Lung (tissue), 12 donors: ENCODE results near the gene FOXP2. TPM values are rescaled to one million over a fixed set of nuclear protein-coding genes. Genes with fewer than 3 reads are reported as not detected.

ENCODE experiments used
- ATAC-seq: fragments of 200-7000 bp; cut with Tn5 transposase; one replicate; pipeline ENCODE4 v1.9.1; 2020; ENCODE audit warnings: moderate number of reproducible peaks; ENCODE audit not compliant: insufficient read depth, low FRiP score
- DNase-seq, 3 donors: peaks; one replicate each; pipeline ENCODE4 v3.0.0-alpha.2; 2013 to 2017
- H3K27ac ChIP-seq, 2 donors: one replicate each; pipeline ENCODE4 v1.5.1; 2013; ENCODE audit warnings: mild to moderate bottlenecking in 2 of 2, moderate library complexity in 2 of 2, control low read depth in 1 of 2, inconsistent platforms in 1 of 2, low read depth in 1 of 2, low read length in 1 of 2
- H3K27me3 ChIP-seq, 3 donors: one replicate each; pipeline ENCODE4 v1.5.1; 2013; ENCODE audit warnings: low read length in 2 of 3; ENCODE audit not compliant: control insufficient read depth in 3 of 3, insufficient read depth in 3 of 3
- H3K36me3 ChIP-seq, 4 donors: one replicate each; pipeline ENCODE4 v1.5.1; 2013; ENCODE audit warnings: low read length in 4 of 4, mild to moderate bottlenecking in 1 of 4, moderate library complexity in 1 of 4; ENCODE audit not compliant: control insufficient read depth in 4 of 4, insufficient read depth in 4 of 4
- H3K4me1 ChIP-seq, 5 donors: one replicate each; pipeline ENCODE4 v1.5.1; 2013; ENCODE audit warnings: low read length in 5 of 5, mild to moderate bottlenecking in 2 of 5, moderate library complexity in 1 of 5; ENCODE audit not compliant: control insufficient read depth in 5 of 5, insufficient read depth in 5 of 5
- H3K4me3 ChIP-seq: one replicate; pipeline ENCODE4 v1.5.1; 2013; ENCODE audit warnings: mild to moderate bottlenecking, control low read depth, moderate library complexity
- H3K9ac ChIP-seq, 2 donors: one replicate each; pipeline ENCODE4 v1.5.1; 2013; ENCODE audit warnings: low read length in 2 of 2, control low read depth in 1 of 2; ENCODE audit not compliant: insufficient read depth in 1 of 2
- H3K9me3 ChIP-seq, 4 donors: one replicate each; pipeline ENCODE4 v1.5.1; 2013; ENCODE audit warnings: low read length in 3 of 4, mild to moderate bottlenecking in 1 of 4, moderate library complexity in 1 of 4; ENCODE audit not compliant: control insufficient read depth in 4 of 4, insufficient read depth in 3 of 4
- CTCF ChIP-seq: IDR thresholded peaks from 2 replicates; pipeline ENCODE4 v1.5.1; 2012; ENCODE audit warnings: mild to moderate bottlenecking; ENCODE audit errors: control extremely low read depth, extremely low read depth
- WGBS, 2 donors: extraction: QIAGEN DNeasy Blood & Tissue Kit; methylation state at CpG; one replicate each; pipeline ENCODE4 v1.1.7; 2013; 5-methylcytosine and 5-hydroxymethylcytosine counted together
- polyA plus RNA-seq, 2 donors: library from polyadenylated mRNA; stranded (reverse); fragments of 200-250 nt; gene quantifications; one replicate each; pipeline ENCODE4 v1.2.1, GENCODE V29; 2013
- total RNA-seq, 2 donors: library from RNA; depleted of rRNA in 1 of 2; stranded (reverse); fragments of >200 nt in 1 of 2; gene quantifications; one replicate each; pipeline ENCODE4 v1.2.1, GENCODE V29; 2014 to 2021
- donor health status: control.
- donor health status: control.
- donor health status: Bipolar disorder and iron deficiency.
- donor health status: healthy.
- donor health status: DM: yes; HTN: yes; CAD: no.

FOXP2 gene
- total and polyA plus RNA-seq, 4 donors = 0.93 to 49.3 (median 5.0) TPM

GRCh38 chr7:114722562-114722961 lies 307.9 kb downstream of the FOXP2 start:
- Histone ChIP-seq H3K36me3 (no peaks in the 10 kb centered on the region), H3K27me3 (no peaks in the 10 kb centered on the region), H3K4me1 (no peaks in the 10 kb centered on the region), H3K27ac (no peak overlapping the region), H3K4me3 (no peak overlapping the region), H3K9me3 (no peaks in the 10 kb centered on the region), H3K9ac (no peak overlapping the region)
- DNase-seq (no peak), ATAC-seq (no peak)
- TF ChIP-seq CTCF = no peak

DNA sequence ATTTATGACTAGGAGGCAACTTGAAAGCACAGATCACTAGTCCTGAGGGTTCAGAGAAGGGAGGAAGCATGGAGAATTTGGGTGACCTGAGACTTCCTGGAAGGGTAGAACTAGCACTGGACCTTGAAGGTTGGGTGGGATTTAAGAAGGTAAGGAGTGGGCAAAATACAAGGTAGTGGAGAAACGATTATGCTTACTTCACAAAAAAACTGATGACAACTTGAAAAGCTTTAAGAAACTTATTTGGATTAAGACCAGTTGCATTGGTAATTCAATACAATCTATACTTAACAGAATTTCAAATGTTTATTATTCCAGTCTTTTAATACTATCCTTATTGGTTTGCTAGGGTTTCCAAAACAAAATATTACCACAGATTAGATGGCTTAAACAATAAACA lies 308.7 kb downstream of the FOXP2 start:
- H3K27me3 ChIP-seq = no peaks in the 10 kb centered on the region
- no peak overlapping the region for H3K27ac ChIP-seq
- DNase-seq = no peak
- H3K9ac ChIP-seq = no peak overlapping the region
- H3K4me3 ChIP-seq = no peak overlapping the region
- H3K36me3 ChIP-seq = no peaks in the 10 kb centered on the region
- no peak for ATAC-seq
- H3K4me1 ChIP-seq = no peaks in the 10 kb centered on the region
- 87 to 92% methylated on average over 1 of the region's 1 CpG for WGBS, 2 donors
- TF ChIP-seq CTCF = no peak
- H3K9me3 ChIP-seq = no peaks in the 10 kb centered on the region

GRCh38 chr7:114740095-114740494 lies 325.5 kb downstream of the FOXP2 start:
- no peak for DNase-seq
- TF ChIP-seq CTCF = no peak
- no peak for ATAC-seq
- H3K4me1 ChIP-seq = no peaks in the 10 kb centered on the region
- H3K27ac ChIP-seq = no peak overlapping the region
- no peak overlapping the region for H3K4me3 ChIP-seq
- no peaks in the 10 kb centered on the region for H3K36me3 ChIP-seq
- H3K9me3 ChIP-seq = no peaks in the 10 kb centered on the region
- no peak overlapping the region for H3K9ac ChIP-seq
- no peaks in the 10 kb centered on the region for H3K27me3 ChIP-seq
- WGBS, 2 donors = 74 to 88% methylated on average over 2 of the region's 2 CpGs

- ATAC-seq = no peak
- H3K4me3 ChIP-seq = no peak overlapping the region
- no peaks in the 10 kb centered on the region for H3K36me3 ChIP-seq
- no peak overlapping the region for H3K27ac ChIP-seq
- DNase-seq = no peak
- no peaks in the 10 kb centered on the region for H3K27me3 ChIP-seq
- no peaks in the 10 kb centered on the region for H3K9me3 ChIP-seq
- H3K4me1 ChIP-seq = no peaks in the 10 kb centered on the region
- no peak for TF ChIP-seq CTCF
- WGBS, 2 donors = 79 to 90% methylated on average over 7 of the region's 7 CpGs
- H3K9ac ChIP-seq = no peak overlapping the region
Observed at GRCh38 chr7:114740941-114741340, 326.3 kb downstream of the FOXP2 start.
